ENCODE measurements around the gene HCN2. TPM values are rescaled to one million over a fixed set of nuclear protein-coding genes. Genes with fewer than 3 reads are reported as not detected.

Gene HCN2
- total RNA-seq, 1 experiment from 2014 or later: 9.2 TPM

- TF ChIP-seq IRF1 (CRISPR knock-in tag; IDR thresholded peaks at IDR 0.05) (no peak), ZNF423 (CRISPR knock-in tag; IDR thresholded peaks at IDR 0.05) (no peak), OVOL2 (CRISPR knock-in tag; IDR thresholded peaks at IDR 0.05; ENCODE audit: borderline replicate concordance) (no peak), CDX4 (CRISPR knock-in tag; IDR thresholded peaks at IDR 0.05; ENCODE audit: borderline replicate concordance) (no peak), TP53 (CRISPR knock-in tag; IDR thresholded peaks at IDR 0.05) (no peak), ARID4B (CRISPR knock-in tag; IDR thresholded peaks at IDR 0.05; ENCODE audit: borderline replicate concordance) (no peak), ZBTB21 (CRISPR knock-in tag; IDR thresholded peaks at IDR 0.05; ENCODE audit: borderline replicate concordance) (no peak), CBFB (CRISPR knock-in tag; IDR thresholded peaks at IDR 0.05; ENCODE audit: low read depth) (no peak)
Measured at GRCh38 chr19:592101-592500, 2.4 kb downstream of the HCN2 start (continued).

- CTCF ChIA-PET: no interaction called here
- peaks cover 41% of the 10 kb centered on the region for H3K27me3 Mint-ChIP-seq (ENCODE audit: low read depth)
- TF ChIP-seq, protein P1, sequence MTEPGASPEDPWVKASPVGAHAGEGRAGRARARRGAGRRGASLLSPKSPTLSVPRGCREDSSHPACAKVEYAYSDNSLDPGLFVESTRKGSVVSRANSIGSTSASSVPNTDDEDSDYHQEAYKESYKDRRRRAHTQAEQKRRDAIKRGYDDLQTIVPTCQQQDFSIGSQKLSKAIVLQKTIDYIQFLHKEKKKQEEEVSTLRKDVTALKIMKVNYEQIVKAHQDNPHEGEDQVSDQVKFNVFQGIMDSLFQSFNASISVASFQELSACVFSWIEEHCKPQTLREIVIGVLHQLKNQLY (CRISPR knock-in tag; IDR thresholded peaks at IDR 0.05): no peak
- TF ChIP-seq JUN (CRISPR knock-in tag; IDR thresholded peaks at IDR 0.05): no peak
- no peak for TF ChIP-seq TCF7 (CRISPR knock-in tag; IDR thresholded peaks at IDR 0.05; ENCODE audit: low read depth)
- TF ChIP-seq OVOL2 (CRISPR knock-in tag; IDR thresholded peaks at IDR 0.05; ENCODE audit: borderline replicate concordance): no peak
- TF ChIP-seq KAT7 (CRISPR knock-in tag; IDR thresholded peaks at IDR 0.05; ENCODE audit: borderline replicate concordance): no peak
- TF ChIP-seq ARID4B (CRISPR knock-in tag; IDR thresholded peaks at IDR 0.05; ENCODE audit: borderline replicate concordance): no peak
- TF ChIP-seq MAX (CRISPR knock-in tag; IDR thresholded peaks at IDR 0.05): no peak
- no peak for TF ChIP-seq NFE2L1 (CRISPR knock-in tag; IDR thresholded peaks at IDR 0.05)
- TF ChIP-seq E2F4 (CRISPR knock-in tag; IDR thresholded peaks at IDR 0.05; ENCODE audit: borderline replicate concordance, low read depth): no peak
- TF ChIP-seq SMAD4 (CRISPR knock-in tag; IDR thresholded peaks at IDR 0.05): no peak
- TF ChIP-seq NR3C1 (CRISPR knock-in tag; conservative IDR thresholded peaks at IDR 0.05; ENCODE audit: low read depth): no peak
- TF ChIP-seq TEAD4 (CRISPR knock-in tag; IDR thresholded peaks at IDR 0.05): no peak
- TF ChIP-seq CBFB (CRISPR knock-in tag; IDR thresholded peaks at IDR 0.05; ENCODE audit: low read depth): no peak
- TF ChIP-seq TEAD1 (CRISPR knock-in tag; IDR thresholded peaks at IDR 0.05): no peak
- TF ChIP-seq AR (CRISPR knock-in tag; IDR thresholded peaks at IDR 0.05): no peak
Measured at GRCh38 chr19:593055-593454, 3.4 kb downstream of the HCN2 start.

More at GRCh38 chr19:593055-593454, 3.4 kb downstream of the HCN2 start:
- POLR2A ChIA-PET: no interaction called here
- Mint-ChIP-seq H3K4me1 (no peaks in the 10 kb centered on the region), H3K36me3 (no peaks in the 10 kb centered on the region), H3K9me3 (no peaks in the 10 kb centered on the region), H3K27ac (no peak overlapping the region), H3K4me3 (no peak overlapping the region)
- no peak for DNase-seq (ENCODE audit: low spot score)
- ATAC-seq: no peak

Data from WTC11 (cell line).